ENCODE measurements around the gene EGR2.
"Not testable (repeated sequence)": the region's sequence is repeated elsewhere in the genome, so short reads cannot be mapped to it uniquely, and the experiment has no call there.

- TF ChIP-seq CTCF, EZH2, EZH2phosphoT487 (IDR thresholded peaks at IDR 0.05): not testable (repeated sequence)
Observed at GRCh38 chr10:62788285-62788684, 27.9 kb downstream of the EGR2 start.
